A673 (cell line): ENCODE data around the gene FMNL1. TPM values are rescaled to one million over a fixed set of nuclear protein-coding genes. Genes with fewer than 3 reads are reported as not detected.

Source experiments
- BruUV-seq: library from RNA; stranded (reverse); fragments of 400-500 nt; replicated peaks from 2 replicates; lab custom pipeline; 2021; lab: Mats Ljungman, UMichigan
- CTCF ChIA-PET: fragments of 300-600 bp; sonication (Branson Sonifier 250); formaldehyde crosslinking; loops from one replicate; lab custom pipeline; 2022; ENCODE audit warnings: antibody characterized with exemption; lab: Charles Lee
- POLR2A ChIA-PET: fragments of 300-600 bp; sonication (Branson Sonifier 250); formaldehyde crosslinking; loops from one replicate; lab custom pipeline; 2022; ENCODE audit warnings: antibody characterized with exemption; ENCODE audit not compliant: low non-redundant PET; lab: Charles Lee
- DNase-seq: peaks from one replicate; pipeline ENCODE4 v3.0.0-alpha.2; 2015; ENCODE audit warnings: low spot score
- H3K27ac ChIP-seq: fragments of 200-600 bp; sonication (generic); 2 replicates; pipeline ENCODE4 v1.5.1; 2016; ENCODE audit warnings: mixed run types, low read depth, mild to moderate bottlenecking, mixed read lengths, antibody characterized with exemption, low read length; ENCODE audit not compliant: poor library complexity, severe bottlenecking
- H3K27me3 ChIP-seq: fragments of 200-600 bp; sonication (generic); replicated peaks from 2 replicates; pipeline ENCODE4 v1.6.1; 2017; ENCODE audit warnings: mixed run types, low read depth, mild to moderate bottlenecking, mixed read lengths, antibody characterized with exemption, low read length; ENCODE audit not compliant: insufficient read depth, poor library complexity
- H3K36me3 ChIP-seq: fragments of 200-600 bp; sonication (generic); 2 replicates; pipeline ENCODE4 v1.6.1; 2016; ENCODE audit warnings: mixed run types, mild to moderate bottlenecking, mixed read lengths, antibody characterized with exemption, low read length; ENCODE audit not compliant: insufficient read depth, poor library complexity, severe bottlenecking
- H3K4me1 ChIP-seq: fragments of 200-600 bp; sonication (generic); 2 replicates; pipeline ENCODE4 v1.6.1; 2017; ENCODE audit warnings: mixed run types, mild to moderate bottlenecking, mixed read lengths, antibody characterized with exemption, low read length; ENCODE audit not compliant: insufficient read depth, poor library complexity, severe bottlenecking
- H3K4me3 ChIP-seq: fragments of 200-600 bp; sonication (generic); 2 replicates; pipeline ENCODE4 v1.5.1; 2016; ENCODE audit warnings: low read depth, mixed run types, mild to moderate bottlenecking, mixed read lengths, low read length; ENCODE audit not compliant: poor library complexity, severe bottlenecking
- H3K9me3 ChIP-seq: fragments of 200-600 bp; sonication (generic); 2 replicates; pipeline ENCODE4 v1.6.1; 2016; ENCODE audit warnings: mixed run types, low read depth, mild to moderate bottlenecking, mixed read lengths, antibody characterized with exemption, low read length; ENCODE audit not compliant: poor library complexity, severe bottlenecking
- EZH2 ChIP-seq: fragments of 200-600 bp; sonication (generic); IDR thresholded peaks from 2 replicates; pipeline ENCODE4 v1.6.1; 2017; ENCODE audit warnings: borderline replicate concordance, low read depth, mild to moderate bottlenecking, mixed read lengths, antibody characterized with exemption, low read length; ENCODE audit not compliant: poor library complexity, severe bottlenecking
- intact Hi-C: fragments of 100-400 bp; cut with micrococcal nuclease; formaldehyde crosslinking; loops from one replicate; pipeline ENCODE4 v1.10.0; 2022; ENCODE audit not compliant: unreplicated experiment
- total RNA-seq: library from RNA; stranded (reverse); gene quantifications from 2 replicates; pipeline ENCODE4 v1.2.3, GENCODE V29; 2021
- TF ChIP-seq, protein P1 (sequence below): fragments of 300-800, 200-600 bp; sonication (generic); conservative IDR thresholded peaks from 2 replicates; pipeline ENCODE4 v1.5.1; 2017; ENCODE audit warnings: low read depth, mild to moderate bottlenecking, antibody characterized with exemption, low read length, moderate library complexity, mixed read lengths

The FMNL1 gene
- total RNA-seq, 1 experiment from 2014 or later, result 1.0 TPM

GRCh38 chr17:45230787-45231480 is 9.2 kb downstream of the FMNL1 start:
- Histone ChIP-seq H3K4me1 (peaks cover 5% of the 10 kb centered on the region), H3K36me3 (no peaks in the 10 kb centered on the region), H3K4me3 (no peak overlapping the region), H3K27ac (no peak overlapping the region), H3K9me3 (no peaks in the 10 kb centered on the region), H3K27me3 (no peaks in the 10 kb centered on the region)
- ChIA-PET POLR2A (interaction anchor here (0.5 kb wide), 1 partner anchor 336 kb away, joined by 12 read pairs; no protein-coding TSS in a partner anchor), CTCF (no interaction called here)
- TF ChIP-seq EZH2, result no peak
- TF ChIP-seq, protein P1, sequence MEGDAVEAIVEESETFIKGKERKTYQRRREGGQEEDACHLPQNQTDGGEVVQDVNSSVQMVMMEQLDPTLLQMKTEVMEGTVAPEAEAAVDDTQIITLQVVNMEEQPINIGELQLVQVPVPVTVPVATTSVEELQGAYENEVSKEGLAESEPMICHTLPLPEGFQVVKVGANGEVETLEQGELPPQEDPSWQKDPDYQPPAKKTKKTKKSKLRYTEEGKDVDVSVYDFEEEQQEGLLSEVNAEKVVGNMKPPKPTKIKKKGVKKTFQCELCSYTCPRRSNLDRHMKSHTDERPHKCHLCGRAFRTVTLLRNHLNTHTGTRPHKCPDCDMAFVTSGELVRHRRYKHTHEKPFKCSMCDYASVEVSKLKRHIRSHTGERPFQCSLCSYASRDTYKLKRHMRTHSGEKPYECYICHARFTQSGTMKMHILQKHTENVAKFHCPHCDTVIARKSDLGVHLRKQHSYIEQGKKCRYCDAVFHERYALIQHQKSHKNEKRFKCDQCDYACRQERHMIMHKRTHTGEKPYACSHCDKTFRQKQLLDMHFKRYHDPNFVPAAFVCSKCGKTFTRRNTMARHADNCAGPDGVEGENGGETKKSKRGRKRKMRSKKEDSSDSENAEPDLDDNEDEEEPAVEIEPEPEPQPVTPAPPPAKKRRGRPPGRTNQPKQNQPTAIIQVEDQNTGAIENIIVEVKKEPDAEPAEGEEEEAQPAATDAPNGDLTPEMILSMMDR, result no peak
- no peak for DNase-seq
- no TSS peak for BruUV-seq
- intact Hi-C loops, result no loop called here

DNA sequence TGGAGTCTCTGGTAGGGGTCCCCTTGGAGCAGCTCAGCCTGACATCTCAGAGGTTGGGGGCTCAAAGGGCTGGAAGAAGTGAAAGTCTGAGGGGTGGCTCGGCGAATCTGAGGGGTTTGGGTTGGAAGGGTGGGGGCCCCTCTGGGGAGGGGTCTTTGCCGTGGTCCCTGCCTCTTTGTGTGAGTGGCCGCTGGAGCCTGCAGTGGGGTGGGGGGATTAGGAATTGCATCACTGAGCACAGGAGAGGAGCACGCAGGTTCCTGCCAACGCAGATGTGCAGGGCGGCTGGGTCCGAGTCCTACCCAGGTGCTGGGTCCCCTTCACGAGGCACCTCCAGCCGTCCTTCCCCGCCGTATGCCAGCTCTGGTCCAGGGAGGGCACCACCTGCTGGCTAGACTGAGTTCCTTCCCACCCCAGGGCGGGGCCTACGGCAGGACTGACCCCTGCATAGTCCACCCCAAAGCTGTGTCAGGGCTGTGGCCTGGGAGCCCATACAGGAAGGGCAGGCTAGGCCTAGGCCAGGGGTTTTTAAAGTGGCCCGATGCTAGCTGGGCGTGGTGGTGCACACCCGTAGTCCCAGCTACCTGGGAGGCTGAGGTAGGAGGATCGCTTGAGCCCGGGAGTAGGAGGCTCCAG is 9.9 kb downstream of the FMNL1 start:
- Histone ChIP-seq H3K36me3 (no peaks in the 10 kb centered on the region), H3K4me3 (no peak overlapping the region), H3K9me3 (no peaks in the 10 kb centered on the region), H3K27ac (no peak overlapping the region), H3K27me3 (no peaks in the 10 kb centered on the region), H3K4me1 (peaks cover 5% of the 10 kb centered on the region)
- TF ChIP-seq, protein P1, result 0 out of 2 replicates have a peak, but pooled peaks have one; percentile 8
- TF ChIP-seq EZH2, result no peak
- no peak for DNase-seq
- intact Hi-C loops, result no loop called here
- no TSS peak for BruUV-seq
- ChIA-PET CTCF (interaction anchor here (0.6 kb wide), 1 partner anchor 30 kb away, joined by 5 read pairs; no protein-coding TSS in a partner anchor), POLR2A (no interaction called here)

GRCh38 chr17:45232514-45233422 is 11.1 kb downstream of the FMNL1 start:
- Histone ChIP-seq H3K4me1 (peaks cover 5% of the 10 kb centered on the region), H3K27ac (no peak overlapping the region), H3K4me3 (no peak overlapping the region), H3K9me3 (no peaks in the 10 kb centered on the region), H3K36me3 (no peaks in the 10 kb centered on the region), H3K27me3 (no peaks in the 10 kb centered on the region)
- TF ChIP-seq, protein P1, result no peak
- TF ChIP-seq EZH2, result no peak
- ChIA-PET CTCF (interaction anchor here (0.6 kb wide), 2 partner anchors 15 to 32 kb away, joined by 5 read pairs; no protein-coding TSS in a partner anchor), POLR2A (no interaction called here)
- intact Hi-C loops, result no loop called here
- BruUV-seq, result no TSS peak
- no peak for DNase-seq
